H9 (cell line): ENCODE data around the gene RPRD1B. TPM values are rescaled to one million over a fixed set of nuclear protein-coding genes. Genes with fewer than 3 reads are reported as not detected.

Experiments used
- DNase-seq: peaks from one replicate; pipeline ENCODE4 v3.0.0-alpha.2; 2017
- H2AFZ ChIP-seq: one replicate; pipeline ENCODE4 v1.6.1; 2013; ENCODE audit warnings: mild to moderate bottlenecking, low read length, control low read depth, moderate library complexity
- H2AK5ac ChIP-seq: 2 replicates; pipeline ENCODE4 v1.6.1; 2013; ENCODE audit warnings: low read length, control low read depth, mixed read lengths; ENCODE audit not compliant: insufficient read length
- H2BK120ac ChIP-seq: one replicate; pipeline ENCODE4 v1.6.1; 2013; ENCODE audit warnings: low read depth, mild to moderate bottlenecking, low read length, control low read depth, inconsistent platforms; ENCODE audit not compliant: poor library complexity, severe bottlenecking
- H2BK12ac ChIP-seq: 2 replicates; pipeline ENCODE4 v1.6.1; 2013; ENCODE audit warnings: low read length, control low read depth, mixed read lengths, low read depth; ENCODE audit not compliant: insufficient read length
- H2BK15ac ChIP-seq: 2 replicates; pipeline ENCODE4 v1.6.1; 2013; ENCODE audit warnings: low read depth, low read length, control low read depth
- H2BK20ac ChIP-seq: one replicate; pipeline ENCODE4 v1.6.1; 2013; ENCODE audit warnings: low read depth, mild to moderate bottlenecking, low read length, control low read depth, inconsistent platforms; ENCODE audit not compliant: poor library complexity, severe bottlenecking
- H2BK5ac ChIP-seq: 2 replicates; pipeline ENCODE4 v1.6.1; 2013; ENCODE audit warnings: low read length, control low read depth, mixed read lengths; ENCODE audit not compliant: insufficient read length
- H3K14ac ChIP-seq: 2 replicates; pipeline ENCODE4 v1.6.1; 2013; ENCODE audit warnings: low read length, control low read depth; ENCODE audit not compliant: insufficient read depth
- H3K18ac ChIP-seq: 2 replicates; pipeline ENCODE4 v1.6.1; 2013; ENCODE audit warnings: low read depth, mild to moderate bottlenecking, mixed read lengths, low read length, control low read depth; ENCODE audit not compliant: insufficient read length
- H3K23ac ChIP-seq: 2 replicates; pipeline ENCODE4 v1.6.1; 2013; ENCODE audit warnings: low read length, control low read depth, mixed read lengths, low read depth; ENCODE audit not compliant: insufficient read length
- H3K23me2 ChIP-seq: 2 replicates; pipeline ENCODE4 v1.6.1; 2013; ENCODE audit warnings: low read depth, mild to moderate bottlenecking, mixed read lengths, low read length, control low read depth; ENCODE audit not compliant: insufficient read length, poor library complexity, severe bottlenecking
- H3K27ac ChIP-seq: 2 replicates; pipeline ENCODE4 v1.5.1; 2013; ENCODE audit warnings: low read length, control low read depth, mixed read lengths, low read depth; ENCODE audit not compliant: insufficient read length
- H3K27me3 ChIP-seq: 2 replicates; pipeline ENCODE4 v1.6.1; 2013; ENCODE audit warnings: low read length, control low read depth, inconsistent platforms; ENCODE audit not compliant: insufficient read depth
- H3K4ac ChIP-seq: 2 replicates; pipeline ENCODE4 v1.6.1; 2013; ENCODE audit warnings: low read depth, mild to moderate bottlenecking, control low read depth, inconsistent platforms, low read length, moderate library complexity
- H3K4me1 ChIP-seq: 2 replicates; pipeline ENCODE4 v1.6.1; 2013; ENCODE audit warnings: low read length, control low read depth, inconsistent platforms; ENCODE audit not compliant: insufficient read depth
- H3K4me2 ChIP-seq: 2 replicates; pipeline ENCODE4 v1.6.1; 2013; ENCODE audit warnings: low read length, control low read depth, mixed read lengths; ENCODE audit not compliant: insufficient read length, insufficient read depth
- H3K56ac ChIP-seq: 2 replicates; pipeline ENCODE4 v1.6.1; 2013; ENCODE audit warnings: low read depth, mild to moderate bottlenecking, mixed read lengths, low read length, control low read depth; ENCODE audit not compliant: insufficient read length
- H3K79me1 ChIP-seq: 2 replicates; pipeline ENCODE4 v1.6.1; 2013; ENCODE audit warnings: low read depth, mild to moderate bottlenecking, moderate library complexity, low read length, control low read depth, inconsistent platforms; ENCODE audit not compliant: insufficient read depth, poor library complexity, severe bottlenecking
- H3K79me2 ChIP-seq: 2 replicates; pipeline ENCODE4 v1.6.1; 2013; ENCODE audit warnings: low read length, control low read depth, inconsistent platforms; ENCODE audit not compliant: insufficient read depth
- H3K9ac ChIP-seq: 2 replicates; pipeline ENCODE4 v1.6.1; 2013; ENCODE audit warnings: low read length, control low read depth, mixed read lengths; ENCODE audit not compliant: insufficient read length; ENCODE audit errors: extremely low read depth
- H3K9me3 ChIP-seq: one replicate; pipeline ENCODE4 v1.6.1; 2013; ENCODE audit warnings: low read depth, low read length, inconsistent platforms; ENCODE audit not compliant: control insufficient read depth
- H3T11ph ChIP-seq: one replicate; pipeline ENCODE4 v1.6.1; 2013; ENCODE audit warnings: mild to moderate bottlenecking, low read length, control low read depth, inconsistent platforms
- H4K20me1 ChIP-seq: one replicate; pipeline ENCODE4 v1.6.1; 2013; ENCODE audit not compliant: control insufficient read depth, insufficient read length, insufficient read depth
- H4K5ac ChIP-seq: 2 replicates; pipeline ENCODE4 v1.6.1; 2013; ENCODE audit warnings: low read depth, mild to moderate bottlenecking, mixed read lengths, low read length, control low read depth; ENCODE audit not compliant: insufficient read length
- H4K8ac ChIP-seq: replicated peaks from 2 replicates; pipeline ENCODE4 v1.6.1; 2013; ENCODE audit warnings: low read length, control low read depth, mixed read lengths, low read depth; ENCODE audit not compliant: insufficient read length
- H4K91ac ChIP-seq: 2 replicates; pipeline ENCODE4 v1.6.1; 2013; ENCODE audit warnings: low read depth, mild to moderate bottlenecking, moderate library complexity, mixed read lengths, low read length, control low read depth; ENCODE audit not compliant: insufficient read length
- H3K27ac Mint-ChIP-seq, 3 experiments: 2 replicates in 2 of 3; 3 replicates in 1 of 3; pipeline ENCODE4 v1.8.0; 2020 to 2021; ENCODE audit warnings: mixed read lengths in 3 of 3, mild to moderate bottlenecking in 1 of 3, moderate library complexity in 1 of 3
- H3K27me3 Mint-ChIP-seq: 2 replicates; pipeline ENCODE4 v1.8.0; 2021; ENCODE audit warnings: low read depth, mild to moderate bottlenecking, moderate library complexity, mixed read lengths
- H3K36me3 Mint-ChIP-seq, 3 experiments: 2 replicates in 2 of 3; 3 replicates in 1 of 3; pipeline ENCODE4 v1.8.0; 2020 to 2021; ENCODE audit warnings: low read depth in 3 of 3, mixed read lengths in 3 of 3; ENCODE audit not compliant: insufficient read depth in 1 of 3
- H3K4me1 Mint-ChIP-seq, 2 experiments: 2 replicates each; pipeline ENCODE4 v1.8.0; 2020; ENCODE audit warnings: mixed read lengths in 2 of 2
- H3K4me3 Mint-ChIP-seq, 2 experiments: 2 replicates in 1 of 2; 3 replicates in 1 of 2; pipeline ENCODE4 v1.8.0; 2020 to 2021; ENCODE audit warnings: mild to moderate bottlenecking in 2 of 2, mixed read lengths in 2 of 2, moderate library complexity in 1 of 2
- H3K9me3 Mint-ChIP-seq, 2 experiments: 2 replicates in 1 of 2; 3 replicates in 1 of 2; pipeline ENCODE4 v1.8.0; 2020; ENCODE audit warnings: mild to moderate bottlenecking in 2 of 2, mixed read lengths in 2 of 2, moderate library complexity in 1 of 2
- total RNA-seq: library from RNA; stranded (reverse); gene quantifications from 2 replicates; pipeline ENCODE4 v1.2.1, GENCODE V29; 2021
- TF ChIP-seq, protein P1 (sequence below): fragments of 200-600 bp; sonication (generic); conservative IDR thresholded peaks from 3 replicates; pipeline ENCODE4 v1.8.0; 2021; ENCODE audit warnings: antibody characterized with exemption, mild to moderate bottlenecking

The RPRD1B gene
- total RNA-seq, 1 experiment from 2014 or later, result 34.3 TPM

DNA sequence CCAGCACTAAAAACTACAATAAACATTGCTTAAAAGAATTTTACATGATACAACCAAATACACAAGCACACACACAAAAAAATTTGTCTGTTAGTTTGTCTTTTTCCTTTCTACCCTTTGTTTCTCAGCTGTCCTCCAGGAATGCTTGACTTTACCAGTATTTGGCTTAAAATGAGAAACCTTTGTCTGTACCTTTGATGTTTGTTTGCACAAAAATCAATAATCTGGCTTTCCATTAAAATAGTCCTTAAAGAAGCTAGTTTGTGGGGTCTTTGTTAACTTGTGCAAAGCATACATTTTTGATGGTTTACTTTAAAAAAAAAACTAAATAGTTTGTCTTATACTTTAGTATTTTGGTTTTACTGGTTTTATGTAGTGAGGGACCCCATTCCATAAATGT lies 49.3 kb downstream of the RPRD1B start:
- no peak overlapping the region for H3K4ac ChIP-seq
- no peak overlapping the region for H3K27ac ChIP-seq
- no peaks in the 10 kb centered on the region for H3K9me3 Mint-ChIP-seq
- H3K23me2 ChIP-seq, result no peaks in the 10 kb centered on the region
- no peaks in the 10 kb centered on the region for H3K27me3 ChIP-seq
- no peak overlapping the region for H3K9ac ChIP-seq
- H4K20me1 ChIP-seq, result no peaks in the 10 kb centered on the region
- H3T11ph ChIP-seq, result no peak overlapping the region
- no peak overlapping the region for H4K91ac ChIP-seq
- no peak overlapping the region for H3K56ac ChIP-seq
- H3K9me3 ChIP-seq, result no peaks in the 10 kb centered on the region
- no peak overlapping the region for H2BK12ac ChIP-seq
- TF ChIP-seq, protein P1, sequence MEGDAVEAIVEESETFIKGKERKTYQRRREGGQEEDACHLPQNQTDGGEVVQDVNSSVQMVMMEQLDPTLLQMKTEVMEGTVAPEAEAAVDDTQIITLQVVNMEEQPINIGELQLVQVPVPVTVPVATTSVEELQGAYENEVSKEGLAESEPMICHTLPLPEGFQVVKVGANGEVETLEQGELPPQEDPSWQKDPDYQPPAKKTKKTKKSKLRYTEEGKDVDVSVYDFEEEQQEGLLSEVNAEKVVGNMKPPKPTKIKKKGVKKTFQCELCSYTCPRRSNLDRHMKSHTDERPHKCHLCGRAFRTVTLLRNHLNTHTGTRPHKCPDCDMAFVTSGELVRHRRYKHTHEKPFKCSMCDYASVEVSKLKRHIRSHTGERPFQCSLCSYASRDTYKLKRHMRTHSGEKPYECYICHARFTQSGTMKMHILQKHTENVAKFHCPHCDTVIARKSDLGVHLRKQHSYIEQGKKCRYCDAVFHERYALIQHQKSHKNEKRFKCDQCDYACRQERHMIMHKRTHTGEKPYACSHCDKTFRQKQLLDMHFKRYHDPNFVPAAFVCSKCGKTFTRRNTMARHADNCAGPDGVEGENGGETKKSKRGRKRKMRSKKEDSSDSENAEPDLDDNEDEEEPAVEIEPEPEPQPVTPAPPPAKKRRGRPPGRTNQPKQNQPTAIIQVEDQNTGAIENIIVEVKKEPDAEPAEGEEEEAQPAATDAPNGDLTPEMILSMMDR, result no peak
- peaks cover 4 to 5% of the 10 kb centered on the region in 2 experiments for H3K4me1 Mint-ChIP-seq
- H3K4me1 ChIP-seq, result no peaks in the 10 kb centered on the region
- no peak for DNase-seq
- no peak overlapping the region for H3K4me3 Mint-ChIP-seq
- no peak overlapping the region for H3K18ac ChIP-seq
- no peak overlapping the region for H2BK5ac ChIP-seq
- H3K79me2 ChIP-seq, result peaks cover 1% of the 10 kb centered on the region; the same call in 1 of the 2 replicates
- no peak overlapping the region for H3K23ac ChIP-seq
- H3K79me1 ChIP-seq, result peaks cover 3% of the 10 kb centered on the region
- peaks cover 26 to 67% (median 56%) of the 10 kb centered on the region in 3 experiments; a peak in 6 of 7 replicates for H3K36me3 Mint-ChIP-seq
- H4K8ac ChIP-seq, result no peak overlapping the region
- H2BK15ac ChIP-seq, result no peak overlapping the region
- H2BK20ac ChIP-seq, result no peak overlapping the region
- H3K27ac Mint-ChIP-seq, result no peak overlapping the region
- H2AFZ ChIP-seq, result no peak overlapping the region
- H4K5ac ChIP-seq, result no peak overlapping the region
- no peaks in the 10 kb centered on the region; the same call in 1 of the 2 replicates for H3K27me3 Mint-ChIP-seq
- H3K14ac ChIP-seq, result no peak overlapping the region
- no peak overlapping the region for H3K4me2 ChIP-seq
- no peak overlapping the region for H2AK5ac ChIP-seq
- H2BK120ac ChIP-seq, result no peak overlapping the region
